Measurements from ENCODE around the gene DYRK2. TPM values are rescaled to one million over a fixed set of nuclear protein-coding genes. Genes with fewer than 3 reads are reported as not detected.
A peak's percentile ranks its signal among the peaks of the same experiment; 100 is the strongest.

The DYRK2 gene
- total and polyA plus RNA-seq, 10 of the 15 experiments (the other 5 are each of a cell fraction or from before 2014, with no cell fraction given), result 3.1 to 35.9 (median 12.2) TPM

- TF ChIP-seq, protein P1, sequence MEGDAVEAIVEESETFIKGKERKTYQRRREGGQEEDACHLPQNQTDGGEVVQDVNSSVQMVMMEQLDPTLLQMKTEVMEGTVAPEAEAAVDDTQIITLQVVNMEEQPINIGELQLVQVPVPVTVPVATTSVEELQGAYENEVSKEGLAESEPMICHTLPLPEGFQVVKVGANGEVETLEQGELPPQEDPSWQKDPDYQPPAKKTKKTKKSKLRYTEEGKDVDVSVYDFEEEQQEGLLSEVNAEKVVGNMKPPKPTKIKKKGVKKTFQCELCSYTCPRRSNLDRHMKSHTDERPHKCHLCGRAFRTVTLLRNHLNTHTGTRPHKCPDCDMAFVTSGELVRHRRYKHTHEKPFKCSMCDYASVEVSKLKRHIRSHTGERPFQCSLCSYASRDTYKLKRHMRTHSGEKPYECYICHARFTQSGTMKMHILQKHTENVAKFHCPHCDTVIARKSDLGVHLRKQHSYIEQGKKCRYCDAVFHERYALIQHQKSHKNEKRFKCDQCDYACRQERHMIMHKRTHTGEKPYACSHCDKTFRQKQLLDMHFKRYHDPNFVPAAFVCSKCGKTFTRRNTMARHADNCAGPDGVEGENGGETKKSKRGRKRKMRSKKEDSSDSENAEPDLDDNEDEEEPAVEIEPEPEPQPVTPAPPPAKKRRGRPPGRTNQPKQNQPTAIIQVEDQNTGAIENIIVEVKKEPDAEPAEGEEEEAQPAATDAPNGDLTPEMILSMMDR (IDR thresholded peaks at IDR 0.05 in 2 of 3, conservative IDR thresholded peaks at IDR 0.05 in 1 of 3; ENCODE audit: control insufficient read depth in 2 of 3, extremely low read depth in 1 of 3, insufficient read depth in 1 of 3, low read depth in 3 of 3, low read length in 3 of 3), result no peak
- TF ChIP-seq SUZ12 (IDR thresholded peaks at IDR 0.05; ENCODE audit: unreplicated experiment) (no peak), MLLT1 (IDR thresholded peaks at IDR 0.05) (peak; percentile 65; the same call in 1 of the 2 replicates), IRF4 (IDR thresholded peaks at IDR 0.05; ENCODE audit: low read depth, low read length) (peak; percentile 93), ZNF274 (IDR thresholded peaks at IDR 0.05; ENCODE audit: insufficient read depth, insufficient read length) (no peak), PML (IDR thresholded peaks at IDR 0.05; ENCODE audit: low read length) (peak; percentile 70; the same call in 1 of the 2 replicates), SRF (IDR thresholded peaks at IDR 0.05; ENCODE audit: low read depth in 2 of 2, low read length in 2 of 2) (0 out of 4 replicates have a peak, but pooled peaks of 1 of the 2 experiments have one; percentile 36), BRCA1 (IDR thresholded peaks at IDR 0.05; ENCODE audit: low read depth, low read length) (no peak), EED (IDR thresholded peaks at IDR 0.05; ENCODE audit: low read depth) (peak; percentile 78), IKZF1 (conservative IDR thresholded peaks at IDR 0.05) (peak; percentile 86), CBFB (IDR thresholded peaks at IDR 0.05; ENCODE audit: low read depth) (peak; percentile 68), NR2C2 (IDR thresholded peaks at IDR 0.05; ENCODE audit: borderline replicate concordance, control insufficient read depth, insufficient read length, low read depth) (no peak), RELA (IDR thresholded peaks at IDR 0.05; ENCODE audit: borderline replicate concordance, partially characterized antibody) (peak; percentile 21), SKIL (IDR thresholded peaks at IDR 0.05; ENCODE audit: low read depth, poor library complexity, severe bottlenecking) (peak; percentile 97), SREBF1 (IDR thresholded peaks at IDR 0.05; ENCODE audit: low read length) (no peak), MYB (IDR thresholded peaks at IDR 0.05; ENCODE audit: borderline replicate concordance, low read depth, low read length) (0 out of 2 replicates have a peak, but pooled peaks have one; percentile 8), NFYA (IDR thresholded peaks at IDR 0.05; ENCODE audit: borderline replicate concordance, low read depth, low read length) (no peak), CBX3 (IDR thresholded peaks at IDR 0.05; ENCODE audit: borderline replicate concordance, low read depth) (no peak), FOXM1 (IDR thresholded peaks at IDR 0.05; ENCODE audit: low read depth, low read length) (peak; percentile 95), TBL1XR1 (IDR thresholded peaks at IDR 0.05; ENCODE audit: low read depth, low read length) (peak; percentile 92), MEF2A (IDR thresholded peaks at IDR 0.05; ENCODE audit: insufficient read depth, low read depth, low read length) (peak; percentile 95), POU2F2 (IDR thresholded peaks at IDR 0.05; ENCODE audit: borderline replicate concordance, low read depth, low read length) (peak; percentile 59; the same call in 1 of the 3 replicates)
- TF ChIP-seq, protein P2, sequence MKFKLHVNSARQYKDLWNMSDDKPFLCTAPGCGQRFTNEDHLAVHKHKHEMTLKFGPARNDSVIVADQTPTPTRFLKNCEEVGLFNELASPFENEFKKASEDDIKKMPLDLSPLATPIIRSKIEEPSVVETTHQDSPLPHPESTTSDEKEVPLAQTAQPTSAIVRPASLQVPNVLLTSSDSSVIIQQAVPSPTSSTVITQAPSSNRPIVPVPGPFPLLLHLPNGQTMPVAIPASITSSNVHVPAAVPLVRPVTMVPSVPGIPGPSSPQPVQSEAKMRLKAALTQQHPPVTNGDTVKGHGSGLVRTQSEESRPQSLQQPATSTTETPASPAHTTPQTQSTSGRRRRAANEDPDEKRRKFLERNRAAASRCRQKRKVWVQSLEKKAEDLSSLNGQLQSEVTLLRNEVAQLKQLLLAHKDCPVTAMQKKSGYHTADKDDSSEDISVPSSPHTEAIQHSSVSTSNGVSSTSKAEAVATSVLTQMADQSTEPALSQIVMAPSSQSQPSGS (IDR thresholded peaks at IDR 0.05; ENCODE audit: low read length), result peak; percentile 88
These were observed 50.4 kb downstream of the DYRK2 start (continued) for GRCh38 chr12:67698672-67699581.
